Hair follicular keratinocyte (primary cell): ENCODE data around the gene ZSCAN16. TPM values are rescaled to one million over a fixed set of nuclear protein-coding genes. Genes with fewer than 3 reads are reported as not detected.

Source experiments
- total RNA-seq: library from RNA; depleted of rRNA; stranded (reverse); fragments of >200 nt; gene quantifications from 2 replicates; pipeline ENCODE4 v1.2.3, GENCODE V29; 2015

ZSCAN16 gene
- 0.30 and 1.5 TPM in 2 replicates for total RNA-seq

GRCh38 chr6:28124350-28124970, at the start of gene ZSCAN16:
TSS of gene ZSCAN16 (plus strand) at chr6:28124609. CDS start at chr6:28125444, 835 bp downstream.

GRCh38 chr6:28080381-28080630, 44.1 kb upstream of the ZSCAN16 start, which contains the start of gene ZNF165:
TSS of gene ZNF165 (plus strand) at chr6:28080568. CDS start at chr6:28085481, 4,913 bp downstream.

GRCh38 chr6:28141500-28142329, 17.3 kb downstream of the ZSCAN16 start, which contains the start of gene ZKSCAN8:
TSS of gene ZKSCAN8 (plus strand) at chr6:28141883. CDS start at chr6:28148408, 6,525 bp downstream.

Other genes starting within 250 kb of the ZSCAN16 start
- gene OR2B2, start 212.2 kb upstream of the ZSCAN16 start, total RNA-seq: not detected in 2 replicates
- not detected in 2 replicates for gene OR2B6, start 167.4 kb upstream of the ZSCAN16 start, total RNA-seq
- gene ZNF165, start 44.0 kb upstream of the ZSCAN16 start, total RNA-seq: 3.0 and 4.7 TPM in 2 replicates
- 5.0 and 6.7 TPM in 2 replicates for gene ZKSCAN8, start 17.3 kb downstream of the ZSCAN16 start, total RNA-seq
- gene ZSCAN9, start 100.7 kb downstream of the ZSCAN16 start, total RNA-seq: 4.2 and 6.6 TPM in 2 replicates
- 1.7 and 2.4 TPM in 2 replicates for gene ZKSCAN4, start 127.7 kb downstream of the ZSCAN16 start, total RNA-seq
- gene NKAPL, start 134.7 kb downstream of the ZSCAN16 start, total RNA-seq: 0.23 and 0.76 TPM in 2 replicates
- 5.4 and 7.2 TPM in 2 replicates for gene ZSCAN26, start 142.5 kb downstream of the ZSCAN16 start, total RNA-seq
- 3.5 and 3.9 TPM in 2 replicates for gene PGBD1, start 157.0 kb downstream of the ZSCAN16 start, total RNA-seq
- gene ZSCAN31, start 211.5 kb downstream of the ZSCAN16 start, total RNA-seq: 1.1 and 1.9 TPM in 2 replicates
- 1.1 and 2.7 TPM in 2 replicates for gene ZKSCAN3, start 225.3 kb downstream of the ZSCAN16 start, total RNA-seq